ENCODE measurements around the gene RGS6.

The RGS6 gene

GRCh38 chr14:72275242-72275641, 343.0 kb downstream of the RGS6 start:
- Histone ChIP-seq H3K9ac (ENCODE audit: low read length) (no peak overlapping the region), H3F3A (ENCODE audit: insufficient read depth, low read length) (no peaks in the 10 kb centered on the region), H2AFZ (ENCODE audit: low read length) (no peak overlapping the region), H3K79me2 (ENCODE audit: insufficient read depth, low read length) (no peaks in the 10 kb centered on the region), H3K4me1 (ENCODE audit: insufficient read depth, low read length, severe bottlenecking) (no peaks in the 10 kb centered on the region), H3K36me3 (ENCODE audit: insufficient read depth, low read length) (no peaks in the 10 kb centered on the region), H3K27me3 (ENCODE audit: insufficient read depth, low read length) (no peaks in the 10 kb centered on the region), H3K9me2 (ENCODE audit: low read depth, low read length) (no peaks in the 10 kb centered on the region), H4K20me1 (ENCODE audit: insufficient read depth, low read length) (no peaks in the 10 kb centered on the region), H3K27ac (ENCODE audit: low read depth, low read length, poor library complexity, severe bottlenecking) (no peak overlapping the region), H3K9me3 (ENCODE audit: low read length) (no peaks in the 10 kb centered on the region), H3K4me2 (ENCODE audit: low read length) (no peak overlapping the region), H3K4me3 (ENCODE audit: low read depth, low read length, poor library complexity, severe bottlenecking) (no peak overlapping the region)
- TF ChIP-seq EZH2 (IDR thresholded peaks at IDR 0.05; ENCODE audit: borderline replicate concordance, low read length) = no peak

- Histone ChIP-seq H3K9me3 (ENCODE audit: low read length) (0 out of 2 replicates have a peak, but pooled peaks cover 3% of the 10 kb centered on the region), H3F3A (ENCODE audit: insufficient read depth, low read length) (no peaks in the 10 kb centered on the region), H3K27ac (ENCODE audit: low read depth, low read length, poor library complexity, severe bottlenecking) (no peak overlapping the region), H3K79me2 (ENCODE audit: insufficient read depth, low read length) (no peaks in the 10 kb centered on the region), H3K4me3 (ENCODE audit: low read depth, low read length, poor library complexity, severe bottlenecking) (no peak overlapping the region), H3K4me1 (ENCODE audit: insufficient read depth, low read length, severe bottlenecking) (no peaks in the 10 kb centered on the region), H3K4me2 (ENCODE audit: low read length) (no peak overlapping the region), H3K27me3 (ENCODE audit: insufficient read depth, low read length) (no peaks in the 10 kb centered on the region), H2AFZ (ENCODE audit: low read length) (no peak overlapping the region), H4K20me1 (ENCODE audit: insufficient read depth, low read length) (no peaks in the 10 kb centered on the region), H3K9ac (ENCODE audit: low read length) (no peak overlapping the region), H3K9me2 (ENCODE audit: low read depth, low read length) (no peaks in the 10 kb centered on the region), H3K36me3 (ENCODE audit: insufficient read depth, low read length) (no peaks in the 10 kb centered on the region)
- TF ChIP-seq CTCF (IDR thresholded peaks at IDR 0.05; ENCODE audit: low read length) (no peak), EZH2 (IDR thresholded peaks at IDR 0.05; ENCODE audit: borderline replicate concordance, low read length) (no peak)
Observed at GRCh38 chr14:72278316-72278715, 346.1 kb downstream of the RGS6 start.

GRCh38 chr14:72284176-72284575, 351.9 kb downstream of the RGS6 start:
- Histone ChIP-seq H3K27me3 (ENCODE audit: insufficient read depth, low read length) (no peaks in the 10 kb centered on the region), H3K9ac (ENCODE audit: low read length) (no peak overlapping the region), H3K27ac (ENCODE audit: low read depth, low read length, poor library complexity, severe bottlenecking) (no peak overlapping the region), H3K9me2 (ENCODE audit: low read depth, low read length) (no peaks in the 10 kb centered on the region), H3K4me2 (ENCODE audit: low read length) (no peak overlapping the region), H3K79me2 (ENCODE audit: insufficient read depth, low read length) (no peaks in the 10 kb centered on the region), H2AFZ (ENCODE audit: low read length) (no peak overlapping the region), H3K4me3 (ENCODE audit: low read depth, low read length, poor library complexity, severe bottlenecking) (no peak overlapping the region), H3K4me1 (ENCODE audit: insufficient read depth, low read length, severe bottlenecking) (no peaks in the 10 kb centered on the region), H4K20me1 (ENCODE audit: insufficient read depth, low read length) (no peaks in the 10 kb centered on the region), H3K9me3 (ENCODE audit: low read length) (0 out of 2 replicates have a peak, but pooled peaks cover 3% of the 10 kb centered on the region), H3K36me3 (ENCODE audit: insufficient read depth, low read length) (no peaks in the 10 kb centered on the region), H3F3A (ENCODE audit: insufficient read depth, low read length) (no peaks in the 10 kb centered on the region)
- TF ChIP-seq CTCF (IDR thresholded peaks at IDR 0.05; ENCODE audit: low read length) = no peak
- no peak for TF ChIP-seq EZH2 (IDR thresholded peaks at IDR 0.05; ENCODE audit: borderline replicate concordance, low read length)

- Histone ChIP-seq H3K27me3 (ENCODE audit: insufficient read depth, low read length) (no peaks in the 10 kb centered on the region), H3K4me1 (ENCODE audit: insufficient read depth, low read length, severe bottlenecking) (no peaks in the 10 kb centered on the region)
- no peak for TF ChIP-seq EZH2 (IDR thresholded peaks at IDR 0.05; ENCODE audit: borderline replicate concordance, low read length)
- no peak for TF ChIP-seq CTCF (IDR thresholded peaks at IDR 0.05; ENCODE audit: low read length)
Observed at GRCh38 chr14:72290241-72290640, 358.0 kb downstream of the RGS6 start.

More at GRCh38 chr14:72290241-72290640, 358.0 kb downstream of the RGS6 start:
- Histone ChIP-seq H3K4me3 (ENCODE audit: low read depth, low read length, poor library complexity, severe bottlenecking) (no peak overlapping the region), H3K27ac (ENCODE audit: low read depth, low read length, poor library complexity, severe bottlenecking) (no peak overlapping the region), H3K9me3 (ENCODE audit: low read length) (no peaks in the 10 kb centered on the region), H3K4me2 (ENCODE audit: low read length) (no peak overlapping the region), H4K20me1 (ENCODE audit: insufficient read depth, low read length) (no peaks in the 10 kb centered on the region), H3K9me2 (ENCODE audit: low read depth, low read length) (no peaks in the 10 kb centered on the region), H2AFZ (ENCODE audit: low read length) (no peak overlapping the region), H3F3A (ENCODE audit: insufficient read depth, low read length) (no peaks in the 10 kb centered on the region), H3K36me3 (ENCODE audit: insufficient read depth, low read length) (no peaks in the 10 kb centered on the region), H3K9ac (ENCODE audit: low read length) (no peak overlapping the region), H3K79me2 (ENCODE audit: insufficient read depth, low read length) (no peaks in the 10 kb centered on the region)

Measured in OCI-LY1 (cell line).